Measurements from ENCODE around the gene UNC80. TPM values are rescaled to one million over a fixed set of nuclear protein-coding genes. Genes with fewer than 3 reads are reported as not detected.

UNC80 gene
- total and polyA plus RNA-seq, 2 of the 13 experiments (the other 11 are each of a cell fraction or from before 2014, with no cell fraction given) = not detected

GRCh38 chr2:210002158-210003157 is 230.8 kb downstream of the UNC80 start, which contains the start of gene RPE (continued):
- no peak for TF ChIP-seq ZBTB14 (CRISPR knock-in tag; IDR thresholded peaks at IDR 0.05)
- TF ChIP-seq THAP8 (CRISPR knock-in tag; IDR thresholded peaks at IDR 0.05; ENCODE audit: borderline replicate concordance) = 0 out of 2 replicates have a peak, but pooled peaks have one; percentile 15
- peak; percentile 76 for TF ChIP-seq HNRNPLL (IDR thresholded peaks at IDR 0.05; ENCODE audit: low read depth, low read length, poor library complexity, severe bottlenecking)
- TF ChIP-seq CBX1 (IDR thresholded peaks at IDR 0.05; ENCODE audit: low read depth) = peak; percentile 91
- TF ChIP-seq ZNF766 (CRISPR knock-in tag; IDR thresholded peaks at IDR 0.05; ENCODE audit: borderline replicate concordance) = no peak
- TF ChIP-seq HOXA3 (CRISPR knock-in tag; IDR thresholded peaks at IDR 0.05) = peak; percentile 87
- TF ChIP-seq IKZF1 (IDR thresholded peaks at IDR 0.05) = no peak
- no peak for TF ChIP-seq ZFP62 (CRISPR knock-in tag; IDR thresholded peaks at IDR 0.05)
- TF ChIP-seq MXD1 (CRISPR knock-in tag; IDR thresholded peaks at IDR 0.05) = peak; percentile 91; the same call in 1 of the 2 replicates
- peak; percentile 93 for TF ChIP-seq HDAC1 (CRISPR knock-in tag; IDR thresholded peaks at IDR 0.05)
- peak; percentile 44; the same call in 1 of the 2 replicates for TF ChIP-seq JUN (CRISPR knock-in tag; IDR thresholded peaks at IDR 0.05)
- no peak for TF ChIP-seq LRRFIP1 (CRISPR knock-in tag; conservative IDR thresholded peaks at IDR 0.05)
- TF ChIP-seq ISX (CRISPR knock-in tag; conservative IDR thresholded peaks at IDR 0.05) = no peak
- 0 out of 2 replicates have a peak, but pooled peaks have one; percentile 27 for TF ChIP-seq MZF1 (CRISPR knock-in tag; IDR thresholded peaks at IDR 0.05; ENCODE audit: borderline replicate concordance)
- TF ChIP-seq NR2F6 (IDR thresholded peaks at IDR 0.05) = no peak
- TF ChIP-seq NR2F6 (CRISPR knock-in tag; IDR thresholded peaks at IDR 0.05) = peak; percentile 42; the same call in 1 of the 2 replicates
- TF ChIP-seq MAFF (IDR thresholded peaks at IDR 0.05; ENCODE audit: low read depth, low read length) = no peak
- no peak for TF ChIP-seq ZNF512B (CRISPR knock-in tag; IDR thresholded peaks at IDR 0.05; ENCODE audit: borderline replicate concordance)
- TF ChIP-seq HDAC6 (IDR thresholded peaks at IDR 0.05; ENCODE audit: low read depth, low read length) = no peak
- no peak for TF ChIP-seq HBP1 (CRISPR knock-in tag; IDR thresholded peaks at IDR 0.05; ENCODE audit: low read depth)
